Retinal pigment epithelial cell (primary cell): ENCODE measurements around the gene ALK.

Source experiments
- DNase-seq: peaks from one replicate; pipeline ENCODE4 v3.0.0-alpha.2; 2010; ENCODE audit warnings: low read depth
- H3K4me3 ChIP-seq: 2 replicates; pipeline ENCODE4 v1.5.1; 2011; ENCODE audit warnings: mild to moderate bottlenecking, low read length, control low read depth, moderate library complexity
- CTCF ChIP-seq: conservative IDR thresholded peaks from 2 replicates; pipeline ENCODE4 v1.5.1; 2011; ENCODE audit warnings: low read depth, low read length, control low read depth, inconsistent platforms

The ALK gene

GRCh38 chr2:29518646-29519337, 402.6 kb downstream of the ALK start:
- H3K4me3 ChIP-seq = no peak overlapping the region
- TF ChIP-seq CTCF = no peak
- DNase-seq = no peak

GRCh38 chr2:29518010-29518409, 403.4 kb downstream of the ALK start:
- TF ChIP-seq CTCF = no peak
- DNase-seq = no peak
- no peak overlapping the region for H3K4me3 ChIP-seq

GRCh38 chr2:29517413-29517812, 404.0 kb downstream of the ALK start:
- TF ChIP-seq CTCF = no peak
- H3K4me3 ChIP-seq = no peak overlapping the region
- DNase-seq = no peak

GRCh38 chr2:29516767-29517166, 404.6 kb downstream of the ALK start:
- no peak overlapping the region for H3K4me3 ChIP-seq
- no peak for TF ChIP-seq CTCF
- no peak for DNase-seq

GRCh38 chr2:29509878-29510277, 411.5 kb downstream of the ALK start:
- no peak for TF ChIP-seq CTCF
- no peak overlapping the region for H3K4me3 ChIP-seq
- DNase-seq = no peak

- TF ChIP-seq CTCF = no peak
- no peak for DNase-seq
- no peak overlapping the region for H3K4me3 ChIP-seq
Measured at GRCh38 chr2:29509397-29509796, 412.0 kb downstream of the ALK start.

- no peak overlapping the region for H3K4me3 ChIP-seq
Measured at GRCh38 chr2:29504746-29505145, 416.6 kb downstream of the ALK start.

More at GRCh38 chr2:29504746-29505145, 416.6 kb downstream of the ALK start:
- TF ChIP-seq CTCF = no peak
- no peak for DNase-seq
